A673 (cell line): Measurements from ENCODE around the gene CEP112.

Experiments
- EZH2 ChIP-seq: fragments of 200-600 bp; sonication (generic); IDR thresholded peaks from 2 replicates; pipeline ENCODE4 v1.6.1; 2017; ENCODE audit warnings: borderline replicate concordance, low read depth, mild to moderate bottlenecking, mixed read lengths, antibody characterized with exemption, low read length; ENCODE audit not compliant: poor library complexity, severe bottlenecking
- TF ChIP-seq, protein P1 (sequence below): fragments of 300-800, 200-600 bp; sonication (generic); conservative IDR thresholded peaks from 2 replicates; pipeline ENCODE4 v1.5.1; 2017; ENCODE audit warnings: low read depth, mild to moderate bottlenecking, antibody characterized with exemption, low read length, moderate library complexity, mixed read lengths

DNA sequence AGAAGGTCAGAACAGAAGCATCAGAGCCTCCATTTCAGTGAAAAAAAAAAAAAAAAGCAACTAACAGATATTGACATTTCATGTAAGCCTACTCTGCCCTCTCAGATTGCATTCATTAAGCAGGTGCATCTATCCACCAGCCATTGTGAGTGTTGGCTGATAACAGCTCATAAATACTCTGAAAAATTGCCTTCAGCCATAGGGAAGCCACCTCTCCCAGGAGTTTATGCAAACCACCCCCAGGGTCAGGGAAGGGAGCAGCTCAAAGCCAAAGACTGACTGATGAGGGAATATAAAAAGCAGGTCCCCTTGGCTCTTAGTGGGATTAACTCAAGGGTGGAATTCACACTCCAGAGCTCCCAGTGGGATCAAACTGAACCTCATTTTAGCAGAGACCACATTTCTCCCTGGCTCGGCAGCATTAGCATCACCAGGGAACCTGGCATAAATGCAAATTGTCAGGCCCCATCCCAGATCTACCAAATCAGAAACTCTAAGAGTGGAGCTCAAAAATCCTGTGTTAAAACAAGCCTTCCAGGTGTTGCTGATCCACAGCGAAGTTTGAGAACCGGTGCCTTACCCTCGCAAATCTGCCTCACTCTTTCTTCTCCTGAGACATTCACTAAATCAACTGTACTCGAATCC is 23.1 kb upstream of the CEP112 start:
- TF ChIP-seq, protein P1, sequence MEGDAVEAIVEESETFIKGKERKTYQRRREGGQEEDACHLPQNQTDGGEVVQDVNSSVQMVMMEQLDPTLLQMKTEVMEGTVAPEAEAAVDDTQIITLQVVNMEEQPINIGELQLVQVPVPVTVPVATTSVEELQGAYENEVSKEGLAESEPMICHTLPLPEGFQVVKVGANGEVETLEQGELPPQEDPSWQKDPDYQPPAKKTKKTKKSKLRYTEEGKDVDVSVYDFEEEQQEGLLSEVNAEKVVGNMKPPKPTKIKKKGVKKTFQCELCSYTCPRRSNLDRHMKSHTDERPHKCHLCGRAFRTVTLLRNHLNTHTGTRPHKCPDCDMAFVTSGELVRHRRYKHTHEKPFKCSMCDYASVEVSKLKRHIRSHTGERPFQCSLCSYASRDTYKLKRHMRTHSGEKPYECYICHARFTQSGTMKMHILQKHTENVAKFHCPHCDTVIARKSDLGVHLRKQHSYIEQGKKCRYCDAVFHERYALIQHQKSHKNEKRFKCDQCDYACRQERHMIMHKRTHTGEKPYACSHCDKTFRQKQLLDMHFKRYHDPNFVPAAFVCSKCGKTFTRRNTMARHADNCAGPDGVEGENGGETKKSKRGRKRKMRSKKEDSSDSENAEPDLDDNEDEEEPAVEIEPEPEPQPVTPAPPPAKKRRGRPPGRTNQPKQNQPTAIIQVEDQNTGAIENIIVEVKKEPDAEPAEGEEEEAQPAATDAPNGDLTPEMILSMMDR = no peak
- TF ChIP-seq EZH2 = no peak
